Mesenteric fat pad (tissue), 1 donor: ENCODE data around the gene STN1. TPM values are rescaled to one million over a fixed set of nuclear protein-coding genes. Genes with fewer than 3 reads are reported as not detected.

Experiments used
- DNase-seq: peaks from one replicate; pipeline ENCODE4 v3.0.0-alpha.2; 2020; ENCODE audit warnings: low spot score
- total RNA-seq: library from RNA; stranded (reverse); fragmentation: NEBNext Ultra II Directional; extraction: Animal tissue kit (Norgen Biotek cat#: 25700); gene quantifications from one replicate; pipeline ENCODE4 v1.2.1, GENCODE V29; 2021
- donor health status: DM: yes; HTN: yes; CAD: no.

STN1 gene
- total RNA-seq, 1 donor from 2014 or later: 18.9 TPM

DNA sequence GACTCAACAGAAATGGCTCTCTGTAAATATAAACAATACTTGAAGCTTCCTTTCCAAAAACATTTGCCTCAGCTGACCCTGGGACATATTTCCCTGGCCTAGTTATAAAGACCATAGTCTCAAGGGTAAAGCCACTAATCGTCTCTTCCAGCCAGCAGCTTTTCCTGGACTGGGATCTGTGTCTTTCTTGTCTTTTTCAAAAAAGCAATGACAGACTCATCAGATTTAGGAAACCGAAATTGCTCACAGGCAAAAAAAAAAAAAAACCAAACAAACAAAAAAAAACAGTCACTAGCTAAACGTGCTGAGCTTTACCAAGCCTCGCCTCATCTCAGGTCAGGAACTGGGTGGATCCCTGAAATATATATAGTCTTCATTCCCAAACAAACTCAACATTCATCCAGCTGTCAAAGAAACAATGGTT, 23.5 kb downstream of the STN1 start:
- DNase-seq: no peak

DNA sequence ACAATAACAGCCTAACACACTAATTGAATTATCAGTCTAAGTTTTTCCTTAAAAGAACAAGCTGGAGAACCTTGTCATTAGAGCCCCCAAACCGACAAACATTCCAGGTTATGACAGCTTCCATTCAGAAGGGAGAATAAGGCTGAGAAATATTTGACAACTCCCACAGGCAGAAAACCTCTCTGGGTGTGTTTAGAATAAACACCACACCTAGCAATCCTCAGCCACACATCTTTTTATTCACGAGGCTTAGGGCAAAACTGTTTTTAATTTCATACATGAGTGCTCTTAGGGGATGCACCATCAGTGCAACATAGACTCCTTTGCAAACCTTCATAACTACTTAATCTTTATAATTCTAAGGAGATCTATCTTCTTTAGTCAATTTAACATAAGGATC, 24.2 kb downstream of the STN1 start:
- DNase-seq: no peak

DNA sequence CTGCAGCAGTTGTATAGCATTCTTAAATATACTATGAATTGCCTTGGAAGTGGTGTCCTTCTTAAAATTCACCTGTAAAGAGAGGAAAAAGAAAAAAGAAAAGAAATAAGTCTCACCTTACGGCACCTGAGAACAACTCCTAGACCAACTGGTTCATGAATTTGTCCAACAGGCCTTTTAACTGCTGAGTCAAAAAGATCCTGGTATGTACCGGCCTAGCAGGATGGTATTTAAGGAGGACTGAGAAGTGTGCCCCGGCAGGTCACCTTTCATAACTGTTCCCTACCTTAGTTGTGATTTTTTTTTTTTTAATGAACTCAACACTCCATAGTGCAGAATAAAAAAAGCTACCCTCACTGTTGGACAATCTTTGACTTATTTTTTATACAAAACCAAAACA, 25.8 kb downstream of the STN1 start:
- DNase-seq: no peak

DNA sequence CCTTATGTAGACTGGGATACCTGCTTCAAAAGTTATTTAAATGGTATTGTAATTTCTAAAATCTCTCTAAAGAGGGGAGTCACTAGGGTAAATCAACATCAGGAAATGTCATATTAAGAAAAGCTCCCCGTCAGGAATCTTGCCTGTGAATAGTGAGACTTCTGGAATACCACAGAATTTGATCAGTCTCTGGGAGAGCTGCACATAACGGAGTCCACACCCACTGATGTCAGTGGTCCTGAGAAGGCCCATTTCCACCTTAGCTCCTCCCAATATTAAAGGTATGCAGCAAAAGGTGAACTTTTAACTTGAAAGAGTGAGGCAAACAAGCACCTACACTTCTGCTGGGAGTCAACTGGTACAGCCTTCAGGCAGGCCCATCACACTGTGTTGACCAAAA, 27.3 kb downstream of the STN1 start:
- DNase-seq: no peak

DNA sequence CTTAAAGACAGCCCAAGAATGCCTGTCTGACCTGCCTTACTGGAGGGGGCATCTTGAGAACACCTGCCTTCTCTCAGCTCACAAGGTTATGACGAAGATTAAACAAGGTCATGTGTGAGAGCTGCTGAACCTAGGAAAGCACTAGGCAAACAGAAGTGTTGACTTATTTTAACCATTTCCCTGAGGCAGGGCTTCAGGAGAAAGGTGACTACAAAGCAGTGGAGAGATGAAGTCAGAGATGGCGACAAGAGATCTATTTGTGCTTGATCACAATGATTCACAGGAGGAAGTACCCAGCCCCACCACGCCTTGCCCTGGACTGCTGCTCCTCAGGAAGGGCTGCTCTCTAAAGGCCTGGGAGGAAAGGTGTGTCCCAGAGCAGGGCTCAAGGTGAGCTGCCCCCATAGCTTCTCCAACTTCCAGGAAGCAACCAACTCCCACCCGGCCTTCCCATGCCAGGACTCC, 27.8 kb downstream of the STN1 start:
- DNase-seq: no peak

DNA sequence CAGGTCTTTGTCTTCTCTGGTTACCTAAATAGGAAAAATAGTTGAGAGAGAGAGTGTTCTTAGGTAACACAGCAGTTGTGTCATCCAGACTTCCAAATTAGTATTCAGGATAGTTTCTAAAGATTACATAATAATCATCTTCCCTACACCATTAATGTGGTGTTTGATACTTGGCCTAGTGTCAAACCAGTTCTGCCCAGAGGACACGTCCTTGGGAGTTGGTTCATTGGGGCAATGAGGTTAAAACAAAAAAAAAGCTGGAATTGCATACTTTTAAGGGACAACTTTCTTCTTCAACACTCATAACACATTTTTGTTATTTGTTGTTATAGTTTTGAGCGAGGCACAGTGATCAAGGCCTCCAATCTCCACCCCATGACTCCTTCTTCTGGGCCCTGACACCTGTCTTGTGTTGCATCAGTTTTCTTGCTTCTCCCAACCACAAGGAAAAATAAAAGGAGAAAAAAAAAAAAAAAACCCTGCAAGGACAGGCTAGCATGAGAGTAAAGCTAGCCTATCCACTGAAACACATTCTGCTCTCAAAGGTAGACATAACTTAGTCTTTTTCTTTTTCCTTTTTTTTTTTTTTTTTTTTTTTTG, 28.8 kb downstream of the STN1 start:
- DNase-seq: no peak

DNA sequence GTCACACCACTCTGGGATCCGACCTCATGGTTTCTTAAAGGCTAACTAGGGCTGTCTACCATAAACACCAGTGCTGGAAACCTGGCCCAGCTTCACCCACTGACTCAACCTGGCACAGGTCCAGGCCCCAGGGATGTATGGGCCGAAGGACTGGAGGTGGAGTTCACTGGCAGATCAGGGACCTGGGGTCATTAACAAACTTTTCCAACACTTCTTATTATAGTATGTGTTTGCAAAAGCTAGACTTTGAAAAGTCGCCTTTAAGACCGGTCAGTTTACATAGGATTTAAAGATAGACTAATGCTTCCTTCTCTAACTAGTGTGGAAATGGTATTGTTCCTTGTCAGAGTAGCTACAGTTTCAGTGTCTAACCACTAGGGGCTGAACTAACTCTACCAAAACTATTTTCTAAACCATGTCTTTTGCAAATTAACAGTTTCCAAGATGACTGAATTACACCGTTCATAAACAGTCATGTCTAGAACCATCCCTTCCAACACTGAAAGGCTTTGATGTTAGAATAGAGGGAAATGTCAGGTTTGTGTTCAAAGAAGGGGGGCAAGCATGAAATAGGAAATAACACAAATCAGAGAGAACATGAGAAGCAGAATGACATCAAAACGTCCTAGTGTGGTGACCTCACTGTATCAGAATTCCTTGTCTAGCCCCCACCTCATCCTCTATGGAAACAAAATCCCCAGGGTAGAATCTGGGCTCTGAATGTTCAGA, 29.7 kb downstream of the STN1 start:
- DNase-seq: no peak

DNA sequence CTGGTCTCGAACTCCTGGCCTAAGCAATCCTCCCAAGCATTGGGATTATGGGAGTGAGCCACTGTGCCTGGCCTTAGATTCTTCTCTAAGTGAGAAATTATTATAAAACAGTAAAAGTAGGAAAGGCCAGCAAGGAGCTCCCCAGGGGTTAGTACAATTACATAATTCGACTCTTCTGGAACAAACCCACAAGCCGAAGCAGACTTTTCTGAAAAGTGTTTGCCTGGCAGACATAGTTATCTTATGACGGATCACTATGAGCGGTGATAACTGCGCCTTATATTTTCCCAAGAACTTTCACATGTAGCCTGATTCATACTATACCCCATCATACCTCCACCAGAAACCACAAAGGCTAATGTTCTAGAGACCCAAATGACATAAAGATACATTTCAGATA, 32.4 kb downstream of the STN1 start:
- DNase-seq: no peak

DNA sequence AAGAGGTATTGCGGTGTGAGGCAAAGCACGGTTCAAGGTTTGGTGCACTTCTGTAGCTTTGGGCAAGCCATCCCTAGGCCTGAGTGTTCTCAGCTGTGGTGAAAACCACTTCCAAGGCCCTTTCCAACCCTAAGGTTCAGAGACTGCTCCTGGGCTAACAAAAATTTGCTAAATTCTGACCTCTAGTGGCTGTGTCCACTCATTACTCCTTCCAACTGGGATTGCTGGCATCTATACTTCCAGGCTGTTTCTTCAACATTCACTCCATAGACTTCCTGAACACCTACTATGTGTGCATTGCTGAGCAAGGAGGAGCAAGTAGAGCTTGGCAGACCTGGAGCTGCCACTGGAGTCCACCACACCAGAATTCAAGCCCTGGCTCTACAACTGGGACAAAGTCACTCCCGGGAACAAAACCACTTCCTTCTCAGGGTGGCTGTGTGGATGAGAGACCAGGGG, 33.3 kb downstream of the STN1 start:
- no peak for DNase-seq

DNA sequence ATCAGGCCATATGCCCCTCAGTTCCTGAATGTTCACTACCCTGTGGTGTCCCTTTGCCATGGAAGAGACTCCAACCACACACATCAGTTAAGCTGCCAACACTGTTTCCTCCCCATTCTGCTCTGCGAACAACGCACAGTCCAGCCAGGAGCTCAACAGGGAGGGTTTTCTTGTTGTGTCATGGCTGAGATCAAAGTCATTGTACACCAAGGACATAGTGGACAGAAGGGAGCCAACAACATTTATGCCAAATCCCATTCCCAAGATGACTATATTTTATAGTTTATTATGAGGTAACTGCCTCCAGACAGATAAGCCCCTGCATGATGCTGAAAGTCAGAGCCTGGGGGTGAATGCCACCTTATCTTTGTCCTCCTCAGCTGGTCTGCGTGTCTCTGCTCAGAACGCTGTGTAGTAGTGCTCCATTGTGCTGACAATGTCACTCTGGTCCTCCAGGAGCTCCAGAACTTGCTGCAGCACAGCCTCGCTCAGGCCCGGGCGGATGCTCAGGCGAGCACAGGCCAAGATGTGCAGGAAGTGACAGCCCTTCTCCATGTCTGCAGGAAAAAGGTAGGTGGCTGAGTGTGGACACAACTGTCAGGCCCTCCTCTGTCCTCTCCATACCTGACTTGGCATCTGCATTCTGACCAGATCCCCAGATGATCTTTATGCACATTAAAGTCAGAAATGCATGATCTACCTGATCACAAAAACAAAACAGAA, 35.5 kb downstream of the STN1 start:
- no peak for DNase-seq

DNA sequence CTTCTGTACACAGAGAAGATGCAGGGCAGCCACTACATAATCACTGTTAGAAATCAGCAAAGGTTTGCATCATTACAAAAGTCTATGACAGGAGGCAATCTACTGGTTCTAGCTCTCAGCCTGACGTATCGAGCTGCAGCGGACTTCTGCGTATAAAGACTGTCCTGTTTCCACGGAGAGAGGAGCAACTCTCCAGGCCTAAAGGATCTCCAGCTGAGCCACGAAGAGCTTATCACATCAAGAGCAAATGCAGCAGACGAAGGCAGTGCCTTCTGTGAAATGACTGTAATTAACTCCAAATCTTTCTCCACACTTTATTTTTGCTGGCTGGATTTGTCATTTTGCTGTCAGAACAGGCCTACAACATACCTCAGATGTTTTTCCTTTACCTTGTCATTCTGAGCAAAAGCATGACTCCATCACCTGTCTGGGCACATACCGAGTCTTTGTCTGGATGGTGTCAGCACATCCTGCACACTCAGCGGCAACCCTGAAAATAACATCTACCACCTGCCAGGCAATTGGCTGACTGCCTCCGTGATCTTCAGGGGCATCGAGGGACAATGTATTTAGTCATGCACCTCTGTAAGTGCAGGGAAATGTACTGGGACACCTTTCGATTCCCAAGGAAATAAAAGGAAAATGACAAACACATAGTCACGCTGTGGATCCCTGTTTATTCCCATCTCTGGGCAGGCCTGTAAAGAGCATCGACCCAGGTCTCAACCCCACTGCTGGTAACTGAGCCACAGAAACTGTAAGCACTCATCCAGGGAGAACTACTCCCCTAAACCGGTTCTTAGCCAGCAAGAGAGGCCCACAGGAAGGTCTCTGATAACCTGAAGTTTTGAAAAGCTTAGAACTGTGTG, 36.3 kb downstream of the STN1 start:
- DNase-seq: no peak

DNA sequence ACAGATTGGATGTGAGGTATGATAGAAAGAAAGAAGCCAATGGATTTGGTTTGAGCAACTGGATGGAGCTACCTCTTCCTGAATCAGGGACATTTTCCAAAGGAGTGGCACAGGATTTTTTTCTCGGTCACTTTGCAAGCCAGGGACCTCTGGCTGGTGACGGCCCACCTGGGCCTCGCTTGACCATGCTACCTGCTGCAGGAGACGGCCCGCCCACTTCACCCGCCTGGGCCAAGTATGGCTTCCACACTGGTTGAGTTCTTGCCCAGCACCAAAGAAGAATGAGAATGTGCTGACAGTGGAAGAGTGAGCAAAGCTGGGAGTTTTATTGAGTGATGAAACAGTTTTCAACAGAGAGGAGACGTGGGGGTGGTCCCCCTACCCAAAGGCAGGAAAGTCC, 38.2 kb downstream of the STN1 start:
- no peak for DNase-seq

DNA sequence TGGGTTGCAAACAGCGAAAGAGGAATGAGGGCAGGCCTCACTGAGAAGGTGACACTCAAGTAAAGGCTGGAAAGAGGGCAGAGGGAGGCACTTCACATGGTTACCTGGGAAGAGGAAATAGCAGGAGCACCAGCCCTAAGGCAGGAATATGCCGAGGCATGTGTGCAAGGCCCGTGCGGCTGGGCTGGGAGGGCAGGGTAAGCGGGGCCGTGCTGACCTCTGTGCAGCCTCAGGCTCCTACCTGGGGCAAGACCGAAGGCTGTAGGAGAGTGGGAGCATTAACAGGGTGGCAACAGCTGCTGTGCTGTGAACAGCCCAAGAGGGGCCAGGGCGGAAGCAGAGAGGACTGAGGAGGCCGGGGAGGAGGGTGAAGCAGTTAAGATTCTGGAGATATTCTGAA, 38.6 kb downstream of the STN1 start:
- DNase-seq: no peak

DNA sequence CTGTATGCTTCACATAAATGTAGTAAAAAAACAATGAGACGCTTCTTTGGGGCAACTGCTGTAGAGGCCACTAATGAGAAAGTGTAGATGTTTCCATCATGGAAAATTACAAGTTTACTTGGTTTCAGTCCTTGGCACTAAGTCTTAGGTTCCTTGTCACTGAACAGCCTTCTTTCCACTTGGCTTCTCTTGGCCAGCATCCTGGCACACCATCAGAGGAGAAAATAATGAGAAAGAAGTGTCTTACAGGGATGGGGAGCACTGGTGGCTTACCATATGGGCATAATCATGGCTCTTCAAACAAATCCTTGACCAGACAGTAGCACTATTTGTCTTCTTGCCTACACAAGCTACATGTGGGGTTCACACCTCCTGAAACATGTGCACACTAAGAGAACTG, 40.1 kb downstream of the STN1 start:
- DNase-seq: no peak

DNA sequence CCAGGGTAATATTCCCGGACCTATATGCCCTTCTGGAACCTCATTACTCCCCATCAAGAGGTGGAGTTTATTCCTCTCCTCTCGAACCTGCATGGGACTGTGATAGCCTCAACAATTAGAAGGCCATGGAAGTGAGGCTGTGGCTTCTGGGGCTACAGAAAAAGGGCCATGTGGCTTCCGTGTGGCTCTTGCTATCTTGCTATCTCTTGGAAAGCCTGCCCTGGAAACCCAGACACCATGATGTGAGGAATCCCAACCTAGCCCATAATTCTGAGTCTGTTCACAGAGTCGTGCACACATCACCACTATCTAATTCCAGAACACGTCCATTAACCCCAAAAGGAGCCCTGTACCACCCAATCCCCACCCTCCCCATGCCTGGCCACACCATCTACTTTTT, 41.8 kb downstream of the STN1 start:
- DNase-seq: no peak

DNA sequence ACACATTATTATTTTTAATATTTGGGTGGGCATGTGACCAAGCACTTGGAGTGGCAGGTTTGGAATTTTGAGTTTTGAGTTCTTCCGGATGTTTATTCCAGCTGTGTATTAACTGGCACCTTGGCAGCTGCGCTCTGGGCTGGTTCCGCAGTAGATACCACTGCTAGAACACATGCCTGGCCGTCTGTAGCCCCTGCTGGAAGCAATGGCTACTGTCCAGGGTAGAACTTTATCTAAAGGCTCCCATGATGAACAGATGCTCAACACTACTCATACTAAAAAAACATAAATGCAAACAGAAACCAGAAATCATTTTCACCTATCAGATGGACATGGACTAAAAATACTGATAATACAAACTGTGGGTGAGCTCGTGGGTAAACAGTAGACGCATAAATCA, 43.3 kb downstream of the STN1 start:
- DNase-seq: no peak

DNA sequence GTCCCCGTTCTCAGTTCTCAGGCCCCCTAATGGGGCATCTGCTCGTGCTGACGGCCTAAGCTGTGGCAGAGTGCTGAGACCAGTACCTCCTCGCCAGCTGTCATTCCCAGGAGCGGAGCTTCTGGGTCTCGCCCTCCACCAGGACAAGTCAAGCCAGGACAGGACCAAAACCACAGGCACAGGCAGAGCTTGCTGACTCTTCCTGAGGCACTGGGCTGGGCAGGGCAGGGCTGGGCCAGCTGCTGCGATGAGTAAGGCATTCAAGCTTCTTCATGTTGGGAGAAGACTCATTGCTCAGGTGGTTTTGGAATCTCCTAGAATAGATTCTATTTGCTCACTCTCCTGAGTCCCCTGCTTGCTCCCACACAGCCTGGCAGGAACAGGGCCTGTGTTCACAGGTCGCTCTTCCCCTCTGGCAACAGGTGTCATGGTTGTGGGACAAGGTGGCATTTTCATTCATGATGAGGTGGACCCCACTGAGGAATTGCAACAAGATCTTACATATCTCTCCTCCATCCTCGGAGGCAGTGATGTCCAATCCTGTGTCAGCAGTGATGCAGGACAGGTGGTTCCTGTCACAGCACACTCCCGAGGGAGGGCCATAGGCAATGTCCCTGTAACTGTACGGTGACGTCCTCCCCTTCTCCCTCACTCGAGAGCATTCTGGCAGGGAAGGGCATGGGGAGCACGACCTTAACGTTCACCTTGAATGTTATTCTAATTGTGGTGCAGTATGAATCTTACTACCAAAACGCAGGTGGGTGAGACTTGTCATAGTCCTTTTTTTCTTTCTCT, 45.6 kb downstream of the STN1 start:
- no peak for DNase-seq

DNA sequence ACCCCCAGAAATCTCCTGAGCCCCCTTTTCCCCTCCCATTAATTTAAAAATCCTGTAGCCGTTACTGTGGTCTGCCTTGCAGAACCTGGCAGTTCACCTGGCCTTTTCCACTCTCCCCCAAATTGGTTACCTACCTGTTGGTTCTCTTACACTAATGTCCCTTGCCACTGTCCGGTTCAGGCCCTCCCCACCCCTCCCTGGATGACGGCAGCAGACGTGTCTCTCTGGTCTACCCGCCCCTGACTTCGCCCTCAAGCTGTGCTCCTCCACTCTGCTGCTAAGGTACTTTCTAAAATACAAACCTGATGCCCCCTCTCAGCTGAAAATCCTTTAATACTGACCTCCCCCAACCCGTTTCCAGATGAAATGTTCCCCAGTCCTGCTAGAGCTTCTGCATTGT, 47.0 kb downstream of the STN1 start:
- DNase-seq: no peak

DNA sequence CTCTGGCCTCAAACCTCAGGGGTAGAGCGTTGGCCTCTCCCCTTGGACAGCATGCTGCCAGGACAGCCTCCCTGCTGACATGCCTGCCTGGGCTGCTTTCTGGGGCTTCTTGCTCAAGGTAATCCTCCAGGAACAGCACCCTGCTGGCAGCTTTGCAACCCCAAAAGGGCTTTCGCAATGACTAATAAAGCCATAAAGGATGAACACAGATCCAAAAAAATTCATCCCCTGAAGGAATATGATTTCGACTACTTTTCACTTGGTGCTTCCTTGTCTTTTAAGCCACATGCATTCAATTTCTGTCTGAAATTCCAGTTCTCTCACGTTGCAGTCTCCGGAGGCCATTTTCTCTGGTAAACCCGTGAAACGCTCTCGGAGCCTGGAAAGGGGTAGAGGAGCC, 47.5 kb downstream of the STN1 start:
- no peak for DNase-seq

DNA sequence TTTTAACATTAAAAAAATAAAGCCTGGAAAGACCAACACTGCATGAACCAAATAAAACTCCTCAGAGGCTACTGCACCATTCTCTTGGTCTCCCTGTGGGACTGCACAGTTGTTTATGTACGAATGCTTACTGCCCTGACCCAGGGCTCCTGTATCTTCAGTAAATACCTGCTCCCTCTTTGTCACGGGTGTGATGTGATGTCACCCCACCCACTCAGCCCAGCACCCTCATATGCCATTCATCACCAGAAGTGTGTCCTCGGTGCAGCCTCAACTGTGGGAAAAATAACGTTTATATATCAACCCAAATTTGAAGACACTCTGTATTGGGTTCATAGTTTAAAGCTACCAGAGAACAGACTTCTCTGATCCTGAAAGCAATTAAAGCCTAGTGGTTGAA, 48.6 kb downstream of the STN1 start:
- DNase-seq: no peak

DNA sequence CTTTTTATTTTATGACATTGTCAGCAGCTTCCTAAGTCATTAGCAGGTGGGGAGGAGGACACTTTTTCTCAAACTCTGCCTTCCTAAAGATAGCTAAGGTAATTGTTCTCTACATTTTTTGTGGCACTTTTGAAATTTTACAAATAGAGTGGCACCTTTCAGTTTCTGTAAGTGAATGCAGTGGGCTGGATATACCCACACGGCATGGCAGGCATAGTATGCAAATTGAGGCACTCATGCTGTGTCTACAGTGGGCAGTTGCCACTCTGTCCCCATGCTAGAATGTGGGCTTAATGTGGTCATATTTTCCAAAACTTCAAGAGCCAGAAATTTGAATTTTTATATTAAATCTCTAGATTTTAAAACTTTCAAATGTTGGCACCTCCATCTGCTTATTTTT, 49.8 kb downstream of the STN1 start:
- DNase-seq: no peak
